Amniotic stem cell (primary cell): Measurements from ENCODE around the gene KRT32.

Source experiments
- DNase-seq: peaks from one replicate; lab custom pipeline; 2025; lab: John Stamatoyannopoulos, UW

The KRT32 gene

DNA sequence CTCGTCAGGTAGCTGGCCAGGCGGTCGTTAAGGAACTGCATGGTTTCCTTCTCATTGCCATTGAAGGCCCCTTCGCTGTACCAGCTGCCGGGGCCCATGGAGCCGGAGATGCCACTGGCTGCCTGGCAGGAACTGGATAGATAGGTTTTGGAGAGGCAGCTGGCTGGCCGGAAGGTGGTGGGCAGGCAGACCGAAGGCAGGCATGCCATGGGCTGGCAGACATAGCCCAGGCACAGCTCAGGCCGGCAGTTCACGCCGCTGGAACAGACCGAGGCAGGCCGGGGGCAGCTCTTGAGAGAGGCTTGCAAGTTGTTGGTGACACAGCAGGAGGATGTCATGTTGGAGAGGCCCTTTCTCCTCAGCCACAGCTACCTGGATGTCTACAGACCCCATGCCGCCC, at the start of gene KRT32:
KRT32 (minus strand) TSS at position 399 of the 400 bp plus-strand sequence; CDS start at position 338, 61 bp downstream.
- DNase-seq: no peak

DNA sequence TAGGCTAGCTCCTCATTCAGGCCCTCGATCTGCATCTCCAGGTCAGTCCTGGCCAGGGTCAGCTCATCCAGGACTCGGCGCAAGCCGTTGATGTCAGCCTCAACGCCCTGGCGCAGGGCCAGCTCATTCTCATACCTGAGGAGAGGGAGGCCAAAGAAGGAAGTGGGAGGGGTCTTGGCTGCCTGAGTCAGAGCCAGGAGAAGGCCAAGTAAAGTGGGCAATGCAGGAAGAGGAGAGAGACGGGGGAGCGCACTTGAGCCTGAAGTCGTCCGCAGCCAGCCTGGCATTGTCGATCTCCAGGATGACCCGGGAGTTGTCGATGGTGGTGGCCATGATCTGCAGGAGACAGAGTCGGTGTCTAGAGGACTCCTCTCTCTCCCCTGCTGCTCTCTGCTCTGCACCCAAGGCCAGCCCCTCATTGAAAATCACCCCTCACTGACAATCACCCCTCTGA, 49.7 kb upstream of the KRT32 start:
- no peak for DNase-seq

DNA sequence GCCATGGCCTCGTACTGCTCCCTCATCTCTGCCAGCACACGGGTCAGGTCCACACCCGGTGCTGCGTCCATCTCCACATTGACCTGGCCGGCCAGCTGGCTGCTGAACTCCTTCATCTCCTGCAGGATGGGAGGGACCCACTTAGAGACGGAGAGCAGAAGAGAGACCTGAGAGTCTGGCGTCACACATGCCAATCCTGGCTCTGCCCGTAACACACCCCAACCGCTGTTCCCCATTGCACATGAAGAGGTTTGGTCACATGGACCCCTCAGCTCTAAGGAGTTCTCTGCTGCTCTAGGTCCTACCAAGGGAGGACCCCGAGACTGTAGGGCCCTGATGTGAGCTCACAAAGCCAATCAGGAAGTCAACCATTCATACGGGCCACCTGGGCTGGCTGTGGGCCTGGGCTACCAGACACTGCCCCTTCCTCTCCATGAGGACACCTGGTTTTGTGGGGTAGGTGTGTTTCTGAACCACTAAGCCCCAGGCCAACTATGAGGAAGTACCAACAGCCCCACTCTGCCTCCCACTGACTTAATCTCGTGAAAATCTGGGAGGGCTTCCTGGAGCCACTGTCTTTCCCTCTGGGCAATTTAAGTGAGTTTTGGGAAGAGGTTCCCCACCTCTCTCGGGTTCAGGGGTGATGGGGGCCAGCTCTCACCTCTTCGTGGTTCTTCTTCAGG, 49.1 kb upstream of the KRT32 start:
- no peak for DNase-seq

GRCh38 chr17:41513168-41513547, 46.0 kb upstream of the KRT32 start:
- no peak for DNase-seq

DNA sequence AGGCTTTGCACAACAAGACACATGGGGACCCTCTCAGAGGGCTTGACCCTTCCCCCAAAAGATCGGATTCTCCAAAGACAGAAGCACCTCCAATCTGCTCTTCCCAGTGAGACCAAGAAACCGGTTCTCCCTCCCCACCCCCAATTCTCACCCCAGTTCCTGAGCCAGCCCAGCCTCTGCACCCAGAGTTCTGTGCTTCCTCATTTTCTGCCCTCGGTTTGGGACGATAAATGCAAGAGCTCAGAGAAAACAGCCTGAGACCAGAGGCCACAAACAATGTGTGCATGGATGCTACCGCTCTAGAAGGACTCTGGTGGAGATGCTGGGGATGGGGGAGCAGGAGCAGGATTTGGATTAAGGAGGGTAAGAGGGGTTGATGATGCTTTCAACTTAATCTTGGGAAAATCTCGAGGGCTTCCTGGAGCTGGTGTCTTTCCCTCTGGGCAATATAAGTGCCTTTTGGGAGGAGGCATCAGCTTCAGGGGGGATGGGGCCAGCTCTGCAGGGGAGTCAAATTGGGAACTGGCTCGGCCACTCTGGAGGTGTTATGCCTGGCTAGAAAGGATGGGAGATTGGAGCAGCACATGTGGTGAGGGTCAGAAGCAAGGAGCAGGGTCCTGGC, 45.5 kb upstream of the KRT32 start:
- DNase-seq: no peak

- DNase-seq: no peak
Measured at GRCh38 chr17:41511716-41512115, 44.5 kb upstream of the KRT32 start.

GRCh38 chr17:41511116-41511515, 43.9 kb upstream of the KRT32 start:
- DNase-seq: no peak

DNA sequence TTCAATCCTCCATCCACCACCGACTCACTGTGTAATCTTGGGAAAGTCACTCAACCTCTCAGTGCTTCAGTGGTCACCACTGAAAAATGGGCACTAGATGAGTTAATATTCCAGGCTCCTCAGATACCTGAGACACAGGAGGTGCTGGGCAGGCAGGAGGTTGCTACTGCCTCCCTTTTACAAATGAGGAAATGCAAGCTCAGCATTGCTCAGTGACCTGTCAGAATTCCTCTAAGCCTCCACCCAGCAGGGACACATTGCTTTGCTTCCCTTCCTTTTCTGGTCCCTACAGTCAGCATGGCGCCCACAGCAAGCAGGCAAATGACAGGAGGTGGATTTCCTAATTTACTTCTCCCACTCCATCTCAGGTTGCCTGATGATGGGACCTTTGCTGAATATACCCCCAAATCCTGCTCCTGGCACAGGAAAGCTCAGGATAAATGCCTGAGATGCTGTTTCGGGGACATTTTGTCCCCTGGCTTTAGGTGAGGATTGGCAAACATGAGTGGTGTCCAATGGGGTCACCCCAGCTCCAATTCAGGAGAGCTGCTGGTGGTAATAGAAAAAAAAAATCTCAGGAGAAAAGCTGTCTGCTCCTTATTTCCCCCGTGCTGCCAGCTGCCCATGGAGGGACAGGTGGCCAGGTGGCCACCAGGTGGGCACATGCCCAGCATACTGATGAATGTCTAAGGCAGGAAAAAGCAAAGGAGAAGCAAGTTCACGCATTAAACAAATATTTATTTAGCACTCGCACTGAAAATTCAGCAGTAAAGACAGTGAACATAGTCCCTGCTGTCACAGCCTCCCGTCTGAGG, 43.3 kb upstream of the KRT32 start:
- no peak for DNase-seq

DNA sequence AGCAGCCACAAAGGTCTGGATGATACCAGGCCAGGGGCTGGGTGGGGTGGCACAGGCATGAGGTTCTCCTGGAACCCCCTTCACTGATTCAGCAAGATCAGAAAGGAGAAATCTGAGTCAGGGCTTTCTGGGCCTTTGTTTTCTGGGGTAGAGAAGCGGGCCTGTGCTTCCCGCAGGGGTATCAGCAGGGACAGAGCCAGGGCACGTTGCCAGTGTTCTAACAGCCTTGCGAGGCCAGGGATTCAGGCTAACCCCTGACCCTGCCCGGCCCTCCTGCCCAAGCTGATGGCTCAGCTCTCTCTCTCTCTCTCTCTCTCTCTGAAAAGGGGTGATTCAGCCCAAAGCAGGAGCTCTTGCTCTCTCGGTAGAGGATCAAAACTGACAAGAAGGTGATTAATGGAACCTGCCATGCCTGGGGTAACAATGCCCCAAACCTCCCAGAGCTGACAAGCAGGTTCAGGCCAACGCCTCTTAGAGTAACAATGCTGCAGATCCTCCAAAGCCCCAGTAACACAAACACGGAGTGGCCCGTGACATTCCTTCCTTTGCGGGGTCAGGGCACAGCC, 40.2 kb upstream of the KRT32 start:
- DNase-seq: no peak

GRCh38 chr17:41505809-41506767, 38.9 kb upstream of the KRT32 start:
- no peak for DNase-seq

DNA sequence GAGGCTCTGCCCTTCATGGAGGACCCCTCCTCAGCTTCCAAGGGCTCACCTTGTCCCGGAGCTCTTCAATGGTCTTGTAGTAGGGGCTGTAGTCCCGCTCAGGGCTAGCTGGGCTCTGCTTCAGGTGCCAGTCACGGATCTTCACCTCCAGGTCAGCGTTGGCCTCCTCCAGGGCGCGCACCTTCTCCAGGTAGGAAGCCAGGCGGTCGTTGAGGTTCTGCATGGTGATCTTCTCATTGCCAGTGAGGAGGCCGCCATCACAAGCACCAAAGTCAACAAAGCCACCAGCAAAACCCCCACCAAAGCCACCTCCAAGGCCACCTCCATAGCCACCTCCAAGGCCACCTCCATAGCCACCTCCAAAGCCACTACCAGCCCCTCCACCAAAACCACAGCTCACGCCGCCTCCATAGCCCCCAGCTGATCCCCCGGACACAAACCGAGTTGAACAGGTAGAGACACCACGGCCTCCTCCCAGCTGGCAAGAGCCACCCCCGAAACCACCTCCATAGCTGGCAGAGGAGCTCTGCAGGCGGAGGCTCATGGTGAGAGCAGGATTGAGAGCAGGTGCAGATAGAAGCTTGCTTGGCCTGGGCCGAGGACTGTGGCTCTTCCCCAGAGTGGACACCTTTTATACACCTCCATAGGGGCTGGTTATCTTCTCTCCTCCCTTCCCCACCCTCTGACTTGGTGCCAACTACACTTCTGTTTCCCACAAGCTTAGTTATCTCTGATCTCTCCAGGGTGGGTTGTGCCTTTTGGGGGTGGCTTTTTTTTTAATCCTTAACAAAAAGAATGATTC, 38.0 kb upstream of the KRT32 start, which contains the start of gene KRT13:
KRT13 (minus strand) TSS at position 606 of the 802 bp plus-strand sequence; CDS start at position 544, 62 bp downstream.
- DNase-seq: no peak

DNA sequence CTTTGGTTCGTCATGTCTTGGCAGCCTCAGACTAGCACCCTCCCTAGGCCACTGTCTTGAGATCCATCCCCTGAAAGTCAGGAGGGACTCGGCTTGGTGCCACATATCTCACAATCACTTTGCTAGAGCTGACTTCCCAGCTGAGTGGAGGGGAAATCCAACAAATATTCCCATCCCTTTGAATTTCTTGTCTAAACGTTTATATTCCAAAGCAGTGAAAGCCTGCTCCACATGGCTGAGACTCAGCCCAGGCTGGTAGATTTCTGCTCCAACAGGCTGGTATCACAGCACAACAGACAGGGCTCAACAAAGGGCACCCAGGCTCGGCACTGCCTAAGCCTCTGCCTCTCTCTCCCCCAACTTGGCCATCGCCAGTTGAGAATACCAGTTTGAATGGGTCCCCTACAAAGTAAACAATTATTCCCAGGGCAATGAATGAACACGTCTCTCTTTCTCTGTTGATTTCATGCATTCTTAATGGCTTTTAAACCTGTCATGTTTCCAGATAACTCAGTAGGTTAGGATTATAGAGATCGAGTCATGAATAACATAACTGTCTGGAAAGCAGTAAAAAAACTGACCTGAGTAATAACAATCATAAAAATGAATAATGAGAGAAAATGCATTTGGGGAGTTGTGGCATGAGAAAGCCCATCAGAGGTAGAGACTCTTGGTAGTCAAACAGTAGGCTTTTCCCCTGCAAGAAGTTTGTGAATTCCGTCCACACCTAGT, 37.2 kb upstream of the KRT32 start:
- DNase-seq: no peak

DNA sequence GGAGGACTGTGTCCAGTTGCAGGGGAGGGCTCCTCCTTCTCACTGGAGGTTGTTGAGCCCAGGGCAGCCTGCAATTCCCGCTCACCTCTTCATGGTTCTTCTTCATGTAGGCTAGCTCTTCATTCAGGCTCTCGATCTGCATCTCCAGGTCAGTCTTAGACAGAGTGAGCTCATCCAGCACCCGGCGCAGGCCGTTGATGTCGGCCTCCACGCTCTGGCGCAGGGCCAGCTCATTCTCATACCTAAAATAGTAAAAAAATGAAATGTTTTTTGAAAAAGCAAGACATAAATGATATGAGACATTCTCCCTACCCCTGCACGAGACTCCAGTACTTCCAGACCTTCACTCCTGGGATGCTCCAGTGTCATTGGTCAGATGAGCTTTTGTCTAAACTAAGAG, 36.0 kb upstream of the KRT32 start:
- DNase-seq: no peak

GRCh38 chr17:41500131-41500911, 33.1 kb upstream of the KRT32 start:
- peak; percentile 9 for DNase-seq

DNA sequence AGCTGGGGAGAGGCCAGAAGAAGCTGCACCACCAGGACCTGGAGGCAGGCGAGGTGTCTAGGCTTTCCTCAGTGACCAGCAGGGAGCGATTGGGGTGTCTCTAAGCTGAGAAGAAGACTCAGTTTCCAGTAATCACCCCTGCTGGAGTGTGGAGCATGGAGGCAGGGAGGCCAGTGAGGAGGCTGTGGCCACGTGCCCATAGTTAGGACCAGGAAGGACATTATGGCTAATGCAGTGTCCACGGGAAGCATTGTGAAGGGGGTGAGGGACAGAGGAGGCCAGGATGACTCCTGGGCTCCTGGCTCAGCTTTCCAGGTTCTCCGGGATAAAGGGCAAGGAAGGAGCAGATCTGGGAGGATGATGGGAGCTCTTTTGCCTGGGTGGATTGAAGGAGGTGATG, 32.5 kb upstream of the KRT32 start:
- DNase-seq: no peak

DNA sequence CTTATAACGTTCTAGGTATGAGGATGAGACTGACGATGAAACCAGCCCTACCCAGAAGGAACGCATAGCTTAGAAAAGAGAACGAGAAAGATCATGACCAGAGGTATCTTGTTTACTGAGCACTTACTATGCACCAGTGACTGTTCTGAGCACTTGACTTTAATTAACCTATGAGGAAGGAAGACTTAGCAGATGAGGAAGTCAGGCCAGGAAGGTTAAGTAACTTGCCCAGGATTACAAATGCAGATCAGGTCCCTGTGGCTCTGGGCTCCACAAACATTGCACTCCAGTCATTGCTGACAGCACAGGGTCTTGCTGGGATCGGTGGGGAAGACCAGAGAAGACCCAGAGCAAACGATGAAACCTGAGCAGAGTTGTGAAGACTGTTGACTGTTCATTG, 31.1 kb upstream of the KRT32 start:
- DNase-seq: no peak

DNA sequence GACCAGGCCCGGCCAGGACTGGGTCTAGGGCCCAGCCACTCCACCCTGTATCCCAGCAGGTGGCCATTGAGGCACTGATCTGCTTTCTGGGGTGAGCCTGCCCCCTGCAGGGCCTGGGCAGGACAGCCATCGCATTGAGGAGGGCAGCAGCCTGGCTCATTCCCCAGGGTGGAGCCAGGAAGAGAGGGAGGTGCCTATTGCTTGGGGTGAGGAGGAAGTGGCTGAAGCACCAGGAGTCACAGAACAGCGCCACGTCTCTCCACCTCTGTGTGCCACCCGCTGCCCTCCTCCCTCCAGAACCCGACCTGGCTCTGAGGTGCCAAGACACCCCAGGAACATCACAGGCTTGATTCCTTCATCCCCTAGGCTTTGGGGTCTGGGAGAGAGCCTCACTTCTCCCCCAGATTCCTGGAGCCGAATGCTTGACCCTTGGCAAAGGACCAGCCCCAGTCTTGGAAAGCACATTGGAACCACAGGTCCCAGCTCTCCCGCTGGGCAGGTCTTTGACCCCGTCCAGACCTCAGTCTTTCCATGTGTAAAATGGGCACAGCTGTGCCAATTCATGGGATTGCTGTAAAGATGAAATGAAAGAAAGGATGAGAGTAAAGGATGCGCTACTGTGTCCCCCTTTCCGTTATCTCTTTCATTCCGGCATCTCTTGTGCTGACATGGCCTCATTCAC, 29.8 kb upstream of the KRT32 start:
- peak; percentile 16 for DNase-seq

GRCh38 chr17:41494524-41494923, 27.3 kb upstream of the KRT32 start:
- no peak for DNase-seq
